K562 (cell line): ENCODE measurements around the gene MCAM. TPM values are rescaled to one million over a fixed set of nuclear protein-coding genes. Genes with fewer than 3 reads are reported as not detected.

Experiments used
- GABPA ChIP-seq: fragments of 200-800 bp; sonication (Bioruptor generic); conservative IDR thresholded peaks from 2 replicates; pipeline ENCODE4 v1.6.1; 2016; ENCODE audit warnings: low read depth, missing genetic modification characterization, missing compliant biosample characterization
- POLR2A ChIP-seq: fragments of 450-650 bp; conservative IDR thresholded peaks from 2 replicates; pipeline ENCODE4 v1.6.1; 2016
- YY1 ChIP-seq, 3 experiments: IDR thresholded peaks; 2 replicates each; pipeline ENCODE4 v1.6.1; 2011; ENCODE audit warnings: low read length in 2 of 3, mild to moderate bottlenecking in 2 of 3, moderate library complexity in 2 of 3, borderline replicate concordance in 1 of 3, control low read depth in 1 of 3, low read depth in 1 of 3; ENCODE audit not compliant: insufficient read depth in 3 of 3, insufficient replicate concordance in 2 of 3, control insufficient read depth in 1 of 3, insufficient read length in 1 of 3; ENCODE audit errors: extremely low read depth in 1 of 3
- ZNF253 ChIP-seq: fragments of 250-450 bp; sonication (Bioruptor Pico); conservative IDR thresholded peaks from 2 replicates; pipeline ENCODE4 v1.6.1; 2021; ENCODE audit warnings: mild to moderate bottlenecking
- polyA plus RNA-seq, 8 experiments: library from polyadenylated mRNA; depleted of rRNA in 4 of 8; stranded (reverse) in 5 of 8; unstranded in 3 of 8; fragments of >200 nt; fragmentation: Nextera tagmentation in 2 of 8; fragmentation: Illumina TruSeq in 1 of 8; extraction: Ambion mirVana in 2 of 8; extraction: Trizol in 1 of 8; gene quantifications; 2 replicates each; pipeline versions ENCODE4 v1.2.1 to v1.2.3, GENCODE V29; 2011 to 2014; ENCODE audit warnings: inconsistent platforms in 1 of 8, missing spikeins in 1 of 8
- total RNA-seq, 7 experiments: library from RNA; depleted of rRNA in 6 of 7; stranded (reverse); fragments of >200 nt in 6 of 7; fragmentation: Illumina TruSeq in 2 of 7; extraction: Trizol in 2 of 7; gene quantifications; 2 replicates each; pipeline versions ENCODE4 v1.2.1 to v1.2.3, GENCODE V29; 2011 to 2021; ENCODE audit warnings: low replicate concordance in 1 of 7
- TF ChIP-seq, protein P1 (sequence below): fragments of 450-650 bp; IDR thresholded peaks from 2 replicates; pipeline ENCODE4 v1.6.1; 2016; ENCODE audit warnings: low read depth, mild to moderate bottlenecking, moderate library complexity
- TF ChIP-seq, protein P2 (sequence below): IDR thresholded peaks from 2 replicates; pipeline ENCODE4 v1.6.1; 2016; ENCODE audit warnings: missing genetic modification characterization, missing compliant biosample characterization
- TF ChIP-seq, protein P3 (sequence below): fragments of 250-450 bp; sonication (Bioruptor Pico); IDR thresholded peaks from 2 replicates; pipeline ENCODE4 v1.5.1; 2021; ENCODE audit warnings: mild to moderate bottlenecking
- TF ChIP-seq, protein P4 (sequence below): sonication (generic); formaldehyde crosslinking; IDR thresholded peaks from 2 replicates; pipeline ENCODE4 v1.5.0; 2020; ENCODE audit warnings: missing genetic modification reagents
- TF ChIP-seq, protein P5 (sequence below): fragments of 200-800 bp; sonication (Bioruptor generic); IDR thresholded peaks from 2 replicates; pipeline ENCODE4 v1.6.1; 2017; ENCODE audit warnings: missing genetic modification characterization, missing compliant biosample characterization

Gene MCAM
- total and polyA plus RNA-seq, 9 of the 15 experiments (the other 6 are each of a cell fraction or from before 2014, with no cell fraction given): 14.7 to 118 (median 53.6) TPM

DNA sequence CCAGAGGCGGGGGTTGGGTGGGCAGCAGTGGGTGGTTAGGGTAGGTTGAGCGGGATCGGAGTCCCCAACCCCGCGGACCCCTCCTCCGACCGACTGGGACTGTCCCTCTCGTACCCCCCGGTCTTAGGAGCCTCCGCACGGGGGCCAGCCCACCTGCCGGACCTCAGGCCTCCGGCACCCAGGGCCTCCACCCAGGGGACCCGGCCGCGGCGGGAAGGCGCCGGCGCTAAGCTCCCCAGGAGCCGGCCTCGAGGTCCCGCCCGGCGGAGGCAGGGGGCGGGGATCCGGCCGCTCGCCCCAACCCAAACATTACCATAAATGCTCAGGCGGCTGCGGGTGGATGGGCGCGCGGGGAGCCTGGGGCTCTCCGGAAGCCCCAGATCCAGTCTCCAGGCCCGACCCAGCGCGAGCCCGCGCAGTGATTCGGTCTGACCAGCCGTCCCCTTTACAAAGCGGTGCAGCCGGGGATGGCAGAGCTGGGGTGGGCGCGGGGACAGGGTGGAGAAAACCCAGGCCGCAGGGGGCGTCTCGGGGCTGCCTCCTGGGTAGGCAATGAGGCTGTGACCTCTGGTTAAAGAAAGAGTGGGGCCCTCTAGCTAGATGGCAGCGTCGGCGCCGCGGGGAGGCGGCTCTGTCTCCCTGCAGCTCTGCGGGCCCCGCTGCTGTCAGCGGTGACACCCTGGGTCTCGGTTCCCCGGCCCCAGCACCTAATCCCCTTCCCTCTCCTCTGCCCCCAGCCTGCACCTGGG, 4.0 kb upstream of the MCAM start (continued):
- TF ChIP-seq, protein P1, sequence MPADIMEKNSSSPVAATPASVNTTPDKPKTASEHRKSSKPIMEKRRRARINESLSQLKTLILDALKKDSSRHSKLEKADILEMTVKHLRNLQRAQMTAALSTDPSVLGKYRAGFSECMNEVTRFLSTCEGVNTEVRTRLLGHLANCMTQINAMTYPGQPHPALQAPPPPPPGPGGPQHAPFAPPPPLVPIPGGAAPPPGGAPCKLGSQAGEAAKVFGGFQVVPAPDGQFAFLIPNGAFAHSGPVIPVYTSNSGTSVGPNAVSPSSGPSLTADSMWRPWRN: no peak
- TF ChIP-seq GABPA (peak; percentile 54), POLR2A (peak; percentile 84), ZNF253 (CRISPR knock-in tag) (no peak), YY1 (IDR thresholded peaks at IDR 0.05; ENCODE audit: borderline replicate concordance in 1 of 3, control insufficient read depth in 1 of 3, extremely low read depth in 1 of 3, insufficient read depth in 3 of 3, insufficient read length in 1 of 3, insufficient replicate concordance in 2 of 3, low read depth in 1 of 3, low read length in 2 of 3) (peak in 1 of 3 experiments; percentile 50)
- TF ChIP-seq, protein P2, sequence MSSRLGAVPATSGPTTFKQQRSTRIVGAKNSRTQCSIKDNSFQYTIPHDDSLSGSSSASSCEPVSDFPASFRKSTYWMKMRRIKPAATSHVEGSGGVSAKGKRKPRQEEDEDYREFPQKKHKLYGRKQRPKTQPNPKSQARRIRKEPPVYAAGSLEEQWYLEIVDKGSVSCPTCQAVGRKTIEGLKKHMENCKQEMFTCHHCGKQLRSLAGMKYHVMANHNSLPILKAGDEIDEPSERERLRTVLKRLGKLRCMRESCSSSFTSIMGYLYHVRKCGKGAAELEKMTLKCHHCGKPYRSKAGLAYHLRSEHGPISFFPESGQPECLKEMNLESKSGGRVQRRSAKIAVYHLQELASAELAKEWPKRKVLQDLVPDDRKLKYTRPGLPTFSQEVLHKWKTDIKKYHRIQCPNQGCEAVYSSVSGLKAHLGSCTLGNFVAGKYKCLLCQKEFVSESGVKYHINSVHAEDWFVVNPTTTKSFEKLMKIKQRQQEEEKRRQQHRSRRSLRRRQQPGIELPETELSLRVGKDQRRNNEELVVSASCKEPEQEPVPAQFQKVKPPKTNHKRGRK (tag): no peak
- TF ChIP-seq, protein P3, sequence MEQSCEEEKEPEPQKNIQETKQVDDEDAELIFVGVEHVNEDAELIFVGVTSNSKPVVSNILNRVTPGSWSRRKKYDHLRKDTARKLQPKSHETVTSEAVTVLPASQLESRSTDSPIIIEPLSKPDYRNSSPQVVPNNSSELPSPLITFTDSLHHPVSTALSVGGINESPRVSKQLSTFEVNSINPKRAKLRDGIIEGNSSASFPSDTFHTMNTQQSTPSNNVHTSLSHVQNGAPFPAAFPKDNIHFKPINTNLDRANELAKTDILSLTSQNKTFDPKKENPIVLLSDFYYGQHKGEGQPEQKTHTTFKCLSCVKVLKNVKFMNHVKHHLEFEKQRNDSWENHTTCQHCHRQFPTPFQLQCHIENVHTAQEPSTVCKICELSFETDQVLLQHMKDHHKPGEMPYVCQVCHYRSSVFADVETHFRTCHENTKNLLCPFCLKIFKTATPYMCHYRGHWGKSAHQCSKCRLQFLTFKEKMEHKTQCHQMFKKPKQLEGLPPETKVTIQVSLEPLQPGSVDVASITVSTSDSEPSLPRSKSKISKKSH: no peak
- TF ChIP-seq, protein P4, sequence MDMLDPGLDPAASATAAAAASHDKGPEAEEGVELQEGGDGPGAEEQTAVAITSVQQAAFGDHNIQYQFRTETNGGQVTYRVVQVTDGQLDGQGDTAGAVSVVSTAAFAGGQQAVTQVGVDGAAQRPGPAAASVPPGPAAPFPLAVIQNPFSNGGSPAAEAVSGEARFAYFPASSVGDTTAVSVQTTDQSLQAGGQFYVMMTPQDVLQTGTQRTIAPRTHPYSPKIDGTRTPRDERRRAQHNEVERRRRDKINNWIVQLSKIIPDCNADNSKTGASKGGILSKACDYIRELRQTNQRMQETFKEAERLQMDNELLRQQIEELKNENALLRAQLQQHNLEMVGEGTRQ (CRISPR knock-in tag): no peak
- TF ChIP-seq, protein P5, sequence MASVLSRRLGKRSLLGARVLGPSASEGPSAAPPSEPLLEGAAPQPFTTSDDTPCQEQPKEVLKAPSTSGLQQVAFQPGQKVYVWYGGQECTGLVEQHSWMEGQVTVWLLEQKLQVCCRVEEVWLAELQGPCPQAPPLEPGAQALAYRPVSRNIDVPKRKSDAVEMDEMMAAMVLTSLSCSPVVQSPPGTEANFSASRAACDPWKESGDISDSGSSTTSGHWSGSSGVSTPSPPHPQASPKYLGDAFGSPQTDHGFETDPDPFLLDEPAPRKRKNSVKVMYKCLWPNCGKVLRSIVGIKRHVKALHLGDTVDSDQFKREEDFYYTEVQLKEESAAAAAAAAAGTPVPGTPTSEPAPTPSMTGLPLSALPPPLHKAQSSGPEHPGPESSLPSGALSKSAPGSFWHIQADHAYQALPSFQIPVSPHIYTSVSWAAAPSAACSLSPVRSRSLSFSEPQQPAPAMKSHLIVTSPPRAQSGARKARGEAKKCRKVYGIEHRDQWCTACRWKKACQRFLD: peak; percentile 42; the same call in 1 of the 2 replicates
